ENCODE results near the gene PRPSAP1.
"Not testable (repeated sequence)": the region's sequence is repeated elsewhere in the genome, so short reads cannot be mapped to it uniquely, and the experiment has no call there.

The PRPSAP1 gene

GRCh38 chr17:76382803-76383545 lies 29.3 kb upstream of the PRPSAP1 start:
- no peak for DNase-seq

- DNase-seq = no peak
These were observed 28.7 kb upstream of the PRPSAP1 start for GRCh38 chr17:76382351-76382802.

GRCh38 chr17:76381633-76382350 lies 28.1 kb upstream of the PRPSAP1 start:
- DNase-seq = no peak

- no peak for DNase-seq
These were observed 26.1 kb upstream of the PRPSAP1 start for GRCh38 chr17:76379646-76380376.

- no peak for DNase-seq
These were observed 25.5 kb upstream of the PRPSAP1 start for GRCh38 chr17:76379275-76379641.

GRCh38 chr17:76378548-76379274 lies 25.0 kb upstream of the PRPSAP1 start:
- DNase-seq = no peak

- no peak for DNase-seq
These were observed 22.8 kb upstream of the PRPSAP1 start for GRCh38 chr17:76376318-76377133.

- DNase-seq = no peak
These were observed 18.2 kb upstream of the PRPSAP1 start for GRCh38 chr17:76371656-76372628.

- DNase-seq = no peak
These were observed 16.7 kb upstream of the PRPSAP1 start for GRCh38 chr17:76370261-76370993.

- no peak for DNase-seq
These were observed 16.1 kb upstream of the PRPSAP1 start for GRCh38 chr17:76369804-76370203.

GRCh38 chr17:76369379-76369778 lies 15.7 kb upstream of the PRPSAP1 start:
- DNase-seq = no peak

- no peak for DNase-seq
These were observed 14.8 kb upstream of the PRPSAP1 start for GRCh38 chr17:76368545-76368944.

- DNase-seq = no peak
These were observed 13.9 kb upstream of the PRPSAP1 start for GRCh38 chr17:76367642-76368041.

GRCh38 chr17:76366247-76366646 lies 12.5 kb upstream of the PRPSAP1 start:
- DNase-seq = no peak

GRCh38 chr17:76365256-76365903 lies 11.7 kb upstream of the PRPSAP1 start:
- no peak for DNase-seq

- no peak for DNase-seq
These were observed 9.6 kb upstream of the PRPSAP1 start for GRCh38 chr17:76363107-76363842.

GRCh38 chr17:76360461-76360860 lies 6.7 kb upstream of the PRPSAP1 start:
- no peak for DNase-seq

GRCh38 chr17:76359776-76360175 lies 6.1 kb upstream of the PRPSAP1 start:
- DNase-seq = not testable (repeated sequence)

GRCh38 chr17:76359375-76359774 lies 5.7 kb upstream of the PRPSAP1 start:
- DNase-seq = no peak

Measured in NCI-H748 treated with DMSO at 0.1 percent for 48 hours (cell line).